Hematopoietic multipotent progenitor cell treated with erythropoietin and hydrocortisone succinate and interleukin-3 and kit ligand, for 6 days (in vitro differentiated cells): ENCODE results near the gene ZFYVE28.
"Not testable (repeated sequence)": the region's sequence is repeated elsewhere in the genome, so short reads cannot be mapped to it uniquely, and the experiment has no call there.

Experiments used
- DNase-seq: peaks from one replicate; pipeline ENCODE4 v3.0.0-alpha.2; 2015

The ZFYVE28 gene

GRCh38 chr4:2284161-2284933, 134.1 kb downstream of the ZFYVE28 start:
- no peak for DNase-seq

- DNase-seq = no peak
Observed at GRCh38 chr4:2283199-2283711, 135.2 kb downstream of the ZFYVE28 start.

- DNase-seq = peak; percentile 65
Observed at GRCh38 chr4:2281575-2282343, 136.7 kb downstream of the ZFYVE28 start.

- DNase-seq = no peak
Observed at GRCh38 chr4:2280531-2281300, 137.7 kb downstream of the ZFYVE28 start.

GRCh38 chr4:2277956-2278355, 140.5 kb downstream of the ZFYVE28 start:
- DNase-seq = no peak

GRCh38 chr4:2276581-2277325, 141.7 kb downstream of the ZFYVE28 start:
- no peak for DNase-seq

GRCh38 chr4:2275546-2276251, 142.7 kb downstream of the ZFYVE28 start:
- DNase-seq = no peak

- DNase-seq = not testable (repeated sequence)
Observed at GRCh38 chr4:2275044-2275397, 143.4 kb downstream of the ZFYVE28 start.

- DNase-seq = no peak
Observed at GRCh38 chr4:2274320-2275043, 144.0 kb downstream of the ZFYVE28 start.

GRCh38 chr4:2273657-2274319, 144.7 kb downstream of the ZFYVE28 start:
- no peak for DNase-seq

GRCh38 chr4:2273221-2273620, 145.2 kb downstream of the ZFYVE28 start:
- no peak for DNase-seq

GRCh38 chr4:2272828-2273120, 145.7 kb downstream of the ZFYVE28 start:
- DNase-seq = no peak

- no peak for DNase-seq
Observed at GRCh38 chr4:2272026-2272827, 146.2 kb downstream of the ZFYVE28 start.

GRCh38 chr4:2271279-2272025, 147.0 kb downstream of the ZFYVE28 start:
- no peak for DNase-seq

GRCh38 chr4:2270341-2271165, 147.9 kb downstream of the ZFYVE28 start:
- DNase-seq = no peak

- DNase-seq = no peak
Observed at GRCh38 chr4:2269618-2270163, 148.8 kb downstream of the ZFYVE28 start.

GRCh38 chr4:2269206-2269531, 149.3 kb downstream of the ZFYVE28 start:
- no peak for DNase-seq
